GM21515 (cell line): ENCODE measurements around the gene MYOM3.

Experiments
- ATAC-seq: cut with Tn5 transposase; IDR thresholded peaks from one replicate; pipeline ENCODE4 v1.9.1; 2021; ENCODE audit not compliant: unreplicated experiment

MYOM3 gene

GRCh38 chr1:24111996-24112779 lies at the start of gene MYOM3:
TSS of gene MYOM3 (minus strand) at chr1:24112135. CDS start at chr1:24108636, 3,499 bp downstream.
- ATAC-seq: no peak

- no peak for ATAC-seq
Observed at GRCh38 chr1:24161270-24161669, 49.3 kb upstream of the MYOM3 start.

GRCh38 chr1:24159366-24159765 lies 47.4 kb upstream of the MYOM3 start:
- ATAC-seq: no peak

GRCh38 chr1:24157918-24158481 lies 46.1 kb upstream of the MYOM3 start:
- ATAC-seq: no peak

GRCh38 chr1:24156542-24157260 lies 44.8 kb upstream of the MYOM3 start:
- ATAC-seq: no peak

GRCh38 chr1:24155011-24155782 lies 43.3 kb upstream of the MYOM3 start:
- no peak for ATAC-seq

GRCh38 chr1:24154215-24154614 lies 42.3 kb upstream of the MYOM3 start:
- ATAC-seq: no peak

- no peak for ATAC-seq
Observed at GRCh38 chr1:24152631-24153494, 40.9 kb upstream of the MYOM3 start.

GRCh38 chr1:24151175-24151533 lies 39.2 kb upstream of the MYOM3 start:
- no peak for ATAC-seq

GRCh38 chr1:24150234-24151174 lies 38.6 kb upstream of the MYOM3 start:
- no peak for ATAC-seq

- ATAC-seq: no peak
Observed at GRCh38 chr1:24149866-24150233, 37.9 kb upstream of the MYOM3 start.

- ATAC-seq: no peak
Observed at GRCh38 chr1:24147816-24148215, 35.9 kb upstream of the MYOM3 start.

GRCh38 chr1:24147194-24147593 lies 35.3 kb upstream of the MYOM3 start:
- no peak for ATAC-seq

- no peak for ATAC-seq
Observed at GRCh38 chr1:24142546-24143534, 30.9 kb upstream of the MYOM3 start, which contains the start of gene IL22RA1. TSS of gene IL22RA1 (minus strand) at chr1:24143140. CDS start at chr1:24143082, 58 bp downstream.

- ATAC-seq: no peak
Observed at GRCh38 chr1:24141311-24141997, 29.5 kb upstream of the MYOM3 start.

- ATAC-seq: no peak
Observed at GRCh38 chr1:24140741-24141181, 28.8 kb upstream of the MYOM3 start.

- no peak for ATAC-seq
Observed at GRCh38 chr1:24139841-24140425, 28.0 kb upstream of the MYOM3 start.
